Esophagus muscularis mucosa (tissue), 3 donors: ENCODE measurements around the gene ANKRD53.

Experiments
- POLR2A ChIP-seq: fragments of 450-650 bp; IDR thresholded peaks from one replicate; pipeline ENCODE4 v1.6.1; 2017; ENCODE audit warnings: antibody characterized with exemption, moderate library complexity, mild to moderate bottlenecking, low read depth
- TF ChIP-seq, protein P1 (sequence below), 3 experiments: fragments of 200-600 bp in 2 of 3; fragments of 450-650 bp in 1 of 3; sonication (generic) in 2 of 3; IDR thresholded peaks; one replicate each; pipeline ENCODE4 v1.5.1; 2017 to 2019; ENCODE audit warnings: antibody characterized with exemption in 3 of 3, mild to moderate bottlenecking in 2 of 3, moderate library complexity in 1 of 3

DNA sequence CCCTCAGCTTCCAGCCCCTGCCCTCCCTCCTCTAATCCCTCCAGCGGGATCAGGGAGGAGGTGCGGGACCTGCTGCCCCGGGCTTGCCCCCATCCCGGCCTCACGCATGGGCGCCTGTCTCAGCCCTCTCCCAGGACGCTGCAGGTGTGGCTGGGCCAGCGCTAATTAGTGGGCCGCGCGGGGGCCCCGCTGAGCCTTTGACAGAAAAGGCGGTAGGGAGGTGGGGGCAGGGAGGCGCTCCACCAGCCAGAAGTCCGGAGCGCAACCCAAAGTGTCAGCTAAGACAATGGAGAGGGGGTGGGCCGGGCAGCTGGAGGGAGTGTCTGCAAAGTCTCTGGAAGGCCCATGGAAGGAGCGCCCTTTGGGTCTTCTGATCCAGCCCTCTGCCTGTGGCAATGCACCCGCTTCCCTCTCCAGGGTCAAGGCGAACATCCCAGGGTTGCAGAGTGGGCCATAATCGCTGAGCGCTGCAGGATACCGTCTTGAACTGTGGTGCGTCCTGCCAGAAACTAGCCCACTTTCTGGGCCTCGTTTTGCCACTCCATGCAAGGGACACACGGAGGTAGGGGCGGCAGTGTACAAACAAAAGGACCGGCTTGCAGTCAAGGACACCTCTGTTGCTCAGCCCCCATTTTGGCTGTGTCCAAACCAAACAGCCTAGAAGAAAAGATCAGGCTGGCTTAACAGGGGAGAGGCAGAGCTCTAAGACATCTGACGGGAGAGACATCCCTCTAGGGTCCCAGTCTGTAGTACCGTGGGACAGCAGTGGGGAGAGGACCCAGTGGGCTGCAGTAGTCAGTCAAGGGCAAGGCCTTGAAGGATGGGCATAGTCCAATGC, 39.2 kb upstream of the ANKRD53 start:
- TF ChIP-seq, protein P1, sequence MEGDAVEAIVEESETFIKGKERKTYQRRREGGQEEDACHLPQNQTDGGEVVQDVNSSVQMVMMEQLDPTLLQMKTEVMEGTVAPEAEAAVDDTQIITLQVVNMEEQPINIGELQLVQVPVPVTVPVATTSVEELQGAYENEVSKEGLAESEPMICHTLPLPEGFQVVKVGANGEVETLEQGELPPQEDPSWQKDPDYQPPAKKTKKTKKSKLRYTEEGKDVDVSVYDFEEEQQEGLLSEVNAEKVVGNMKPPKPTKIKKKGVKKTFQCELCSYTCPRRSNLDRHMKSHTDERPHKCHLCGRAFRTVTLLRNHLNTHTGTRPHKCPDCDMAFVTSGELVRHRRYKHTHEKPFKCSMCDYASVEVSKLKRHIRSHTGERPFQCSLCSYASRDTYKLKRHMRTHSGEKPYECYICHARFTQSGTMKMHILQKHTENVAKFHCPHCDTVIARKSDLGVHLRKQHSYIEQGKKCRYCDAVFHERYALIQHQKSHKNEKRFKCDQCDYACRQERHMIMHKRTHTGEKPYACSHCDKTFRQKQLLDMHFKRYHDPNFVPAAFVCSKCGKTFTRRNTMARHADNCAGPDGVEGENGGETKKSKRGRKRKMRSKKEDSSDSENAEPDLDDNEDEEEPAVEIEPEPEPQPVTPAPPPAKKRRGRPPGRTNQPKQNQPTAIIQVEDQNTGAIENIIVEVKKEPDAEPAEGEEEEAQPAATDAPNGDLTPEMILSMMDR (IDR thresholded peaks at IDR 0.05) = no peak
- no peak for TF ChIP-seq POLR2A
